Skin of body (tissue), 1 donor: Measurements from ENCODE around the gene CHAC2. TPM values are rescaled to one million over a fixed set of nuclear protein-coding genes. Genes with fewer than 3 reads are reported as not detected.

Experiments used
- total RNA-seq: library from RNA; depleted of rRNA; stranded (reverse); fragments of >200 nt; gene quantifications from one replicate; pipeline ENCODE4 v1.2.3, GENCODE V29; 2014

The CHAC2 gene
- total RNA-seq, 1 donor from 2014 or later, result 1.4 TPM

Other genes starting within 250 kb of the CHAC2 start
- gene ASB3, start 19.1 kb downstream of the CHAC2 start, total RNA-seq, result 30.4 TPM
- 50.9 TPM for gene ERLEC1, start 19.2 kb downstream of the CHAC2 start, total RNA-seq
- gene GPR75, start 92.2 kb downstream of the CHAC2 start, total RNA-seq, result 2.3 TPM
- gene PSME4, start 203.2 kb downstream of the CHAC2 start, total RNA-seq, result 61.0 TPM